Kidney (tissue), 14 donors: ENCODE data around the gene FAM89B. TPM values are rescaled to one million over a fixed set of nuclear protein-coding genes. Genes with fewer than 3 reads are reported as not detected.

Experiments used
- DNase-seq, 5 donors: peaks; one replicate each; pipeline ENCODE4 v3.0.0-alpha.2; 2013 to 2020
- FAIRE-seq: peaks from 2 replicates; lab custom pipeline; 2012; peaks lifted over from hg19 to GRCh38; lab: Jason Lieb, UNC
- H3K27ac ChIP-seq, 2 donors: one replicate each; pipeline ENCODE4 v1.7.0; 2013; ENCODE audit warnings: low read depth in 2 of 2, low read length in 2 of 2, inconsistent platforms in 1 of 2
- H3K27me3 ChIP-seq: one replicate; pipeline ENCODE4 v1.7.1; 2013; ENCODE audit warnings: low read length, inconsistent platforms; ENCODE audit not compliant: control insufficient read depth, insufficient read depth
- H3K36me3 ChIP-seq, 3 donors: one replicate each; pipeline versions ENCODE4 v1.7.0 to v1.7.1; 2013; ENCODE audit warnings: low read length in 3 of 3, control low read depth in 1 of 3, inconsistent platforms in 1 of 3; ENCODE audit not compliant: insufficient read depth in 3 of 3, control insufficient read depth in 2 of 3
- H3K4me1 ChIP-seq, 3 donors: one replicate each; pipeline versions ENCODE4 v1.7.0 to v1.7.1; 2013; ENCODE audit warnings: low read length in 3 of 3, inconsistent platforms in 1 of 3, low read depth in 1 of 3; ENCODE audit not compliant: control insufficient read depth in 2 of 3, insufficient read depth in 2 of 3
- H3K4me3 ChIP-seq, 3 donors: one replicate each; pipeline versions ENCODE4 v1.7.0 to v1.8.1; 2013; ENCODE audit warnings: low read length in 3 of 3, control low read depth in 1 of 3, inconsistent platforms in 1 of 3
- H3K9ac ChIP-seq, 3 donors: one replicate each; pipeline versions ENCODE4 v1.7.0 to v1.7.1; 2013; ENCODE audit warnings: low read length in 3 of 3, control low read depth in 1 of 3, inconsistent platforms in 1 of 3
- H3K9me3 ChIP-seq, 3 donors: one replicate each; pipeline versions ENCODE4 v1.7.0 to v1.7.1; 2013; ENCODE audit warnings: low read length in 3 of 3, control low read depth in 1 of 3, inconsistent platforms in 1 of 3; ENCODE audit not compliant: control insufficient read depth in 2 of 3, insufficient read depth in 1 of 3
- intact Hi-C: fragments of 100-400 bp; cut with DNase I; formaldehyde crosslinking; loops from one replicate; pipeline ENCODE4 v1.11.1; 2022
- polyA plus RNA-seq: library from polyadenylated mRNA; stranded (reverse); fragments of 350-450 nt; fragmentation: Illumina TruSeq; extraction: RNeasy Lipid Tissue Mini Kit (QIAGEN cat#74804); gene quantifications from one replicate; pipeline ENCODE4 v1.2.3, GENCODE V29; 2014; ENCODE audit warnings: low read depth, low replicate concordance; ENCODE audit not compliant: insufficient read depth
- total RNA-seq: library from RNA; stranded (reverse); fragmentation: NEBNext Ultra II Directional; extraction: Animal tissue kit (Norgen Biotek cat#: 25700); gene quantifications from one replicate; pipeline ENCODE4 v1.2.1, GENCODE V29; 2021
- TF ChIP-seq, protein P1 (sequence below): IDR thresholded peaks from 3 replicates; pipeline ENCODE4 v1.5.1; 2012; ENCODE audit warnings: mild to moderate bottlenecking, moderate library complexity, borderline replicate concordance; ENCODE audit not compliant: insufficient read depth; ENCODE audit errors: extremely low read depth
- donor health status: control.
- donor health status: control.
- donor health status: control.
- donor health status: control.
- donor health status: control.
- donor health status: DM: yes; HTN: yes; CAD: no.
- donor health status: Normal renal cell carcinoma (clear cell type).

FAM89B gene
- total and polyA plus RNA-seq, 2 donors from 2014 or later, result 33.5 to 36.7 TPM

DNA sequence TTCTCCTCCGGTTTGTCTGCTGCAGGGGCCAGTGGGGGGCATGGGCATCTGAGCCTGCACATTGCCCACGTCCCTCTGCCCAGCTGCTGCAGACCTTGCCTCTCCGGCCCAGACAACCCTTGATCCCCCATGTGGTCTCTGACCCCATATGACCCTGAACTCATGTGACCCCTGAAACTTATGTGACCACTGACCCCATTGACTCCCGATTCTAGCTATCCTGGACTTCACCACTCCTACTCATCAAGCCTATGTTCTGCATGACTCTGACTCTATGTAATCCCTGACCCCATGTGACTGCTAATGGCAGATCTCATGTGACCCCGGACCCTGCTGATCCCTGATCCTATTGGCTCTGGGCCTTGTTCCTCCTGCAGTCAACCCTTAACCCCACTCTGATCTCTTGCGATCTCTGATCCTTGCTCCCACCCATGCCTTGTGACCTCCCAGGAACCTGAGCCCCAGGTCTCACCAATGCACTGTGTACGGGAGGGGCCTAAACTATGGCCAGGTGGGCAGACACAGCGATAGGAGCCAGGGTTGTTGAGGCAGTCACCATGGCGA is 19.9 kb upstream of the FAM89B start:
- Histone ChIP-seq H3K9ac (no peak overlapping the region), H3K9me3 (no peaks in the 10 kb centered on the region), H3K27me3 (no peaks in the 10 kb centered on the region), H3K27ac (peak overlapping the region in 1 of 2 donors; percentile 79), H3K36me3 (peaks cover 0 to 2% (median 0%) of the 10 kb centered on the region in 3 donors), H3K4me1 (peaks cover 0 to 38% (median 7%) of the 10 kb centered on the region in 3 donors), H3K4me3 (no peak overlapping the region)
- TF ChIP-seq, protein P1, sequence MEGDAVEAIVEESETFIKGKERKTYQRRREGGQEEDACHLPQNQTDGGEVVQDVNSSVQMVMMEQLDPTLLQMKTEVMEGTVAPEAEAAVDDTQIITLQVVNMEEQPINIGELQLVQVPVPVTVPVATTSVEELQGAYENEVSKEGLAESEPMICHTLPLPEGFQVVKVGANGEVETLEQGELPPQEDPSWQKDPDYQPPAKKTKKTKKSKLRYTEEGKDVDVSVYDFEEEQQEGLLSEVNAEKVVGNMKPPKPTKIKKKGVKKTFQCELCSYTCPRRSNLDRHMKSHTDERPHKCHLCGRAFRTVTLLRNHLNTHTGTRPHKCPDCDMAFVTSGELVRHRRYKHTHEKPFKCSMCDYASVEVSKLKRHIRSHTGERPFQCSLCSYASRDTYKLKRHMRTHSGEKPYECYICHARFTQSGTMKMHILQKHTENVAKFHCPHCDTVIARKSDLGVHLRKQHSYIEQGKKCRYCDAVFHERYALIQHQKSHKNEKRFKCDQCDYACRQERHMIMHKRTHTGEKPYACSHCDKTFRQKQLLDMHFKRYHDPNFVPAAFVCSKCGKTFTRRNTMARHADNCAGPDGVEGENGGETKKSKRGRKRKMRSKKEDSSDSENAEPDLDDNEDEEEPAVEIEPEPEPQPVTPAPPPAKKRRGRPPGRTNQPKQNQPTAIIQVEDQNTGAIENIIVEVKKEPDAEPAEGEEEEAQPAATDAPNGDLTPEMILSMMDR, result no peak
- intact Hi-C loops, result no loop called here
- peak in 1 of 5 donors; percentile 70 for DNase-seq
- FAIRE-seq, result no peak

GRCh38 chr11:65553301-65554001 is 18.9 kb upstream of the FAM89B start:
- H3K9ac ChIP-seq, result no peak overlapping the region
- peaks cover 0 to 2% (median 0%) of the 10 kb centered on the region in 3 donors for H3K36me3 ChIP-seq
- peaks cover 0 to 38% (median 7%) of the 10 kb centered on the region in 3 donors for H3K4me1 ChIP-seq
- no peak overlapping the region for H3K4me3 ChIP-seq
- no peak overlapping the region for H3K27ac ChIP-seq
- no peaks in the 10 kb centered on the region for H3K27me3 ChIP-seq
- no peaks in the 10 kb centered on the region for H3K9me3 ChIP-seq
- FAIRE-seq (no peak), DNase-seq (peak in 2 of 5 donors; percentile 74 to 77)
- TF ChIP-seq, protein P1, result no peak
- intact Hi-C loops, result no loop called here

- Histone ChIP-seq H3K27me3 (no peaks in the 10 kb centered on the region), H3K36me3 (no peaks in the 10 kb centered on the region), H3K9me3 (no peaks in the 10 kb centered on the region), H3K9ac (no peak overlapping the region), H3K4me3 (no peak overlapping the region), H3K27ac (no peak overlapping the region), H3K4me1 (peaks cover 0 to 45% (median 13%) of the 10 kb centered on the region in 3 donors)
- DNase-seq, result no peak
- intact Hi-C loops, result no loop called here
- TF ChIP-seq, protein P1, result no peak
- no peak for FAIRE-seq
These were observed 18.1 kb upstream of the FAM89B start for GRCh38 chr11:65554057-65554818.
